Trophoblast cell (in vitro differentiated cells and primary cell): Measurements from ENCODE around the gene SLC2A4RG.

Experiments used
- DNase-seq, 2 donors: peaks; one replicate each; pipeline ENCODE4 v3.0.0-alpha.2; 2016
- H2AFZ ChIP-seq: 2 replicates; pipeline ENCODE4 v1.6.1; 2013; ENCODE audit warnings: low read length, moderate library complexity, mild to moderate bottlenecking; ENCODE audit not compliant: insufficient read depth, poor library complexity
- H2AK5ac ChIP-seq: 2 replicates; pipeline ENCODE4 v1.6.1; 2013; ENCODE audit warnings: mild to moderate bottlenecking, low read length
- H2BK120ac ChIP-seq: 2 replicates; pipeline ENCODE4 v1.6.1; 2013; ENCODE audit warnings: low read length, mild to moderate bottlenecking, moderate library complexity; ENCODE audit not compliant: insufficient read depth, poor library complexity
- H2BK12ac ChIP-seq: 2 replicates; pipeline ENCODE4 v1.6.1; 2013; ENCODE audit warnings: mild to moderate bottlenecking, low read length, moderate library complexity
- H2BK5ac ChIP-seq: 2 replicates; pipeline ENCODE4 v1.6.1; 2013; ENCODE audit warnings: low read length, low read depth, moderate library complexity, mild to moderate bottlenecking; ENCODE audit not compliant: poor library complexity
- H3K14ac ChIP-seq: 2 replicates; pipeline ENCODE4 v1.6.1; 2013; ENCODE audit warnings: mild to moderate bottlenecking, low read length
- H3K18ac ChIP-seq: 2 replicates; pipeline ENCODE4 v1.6.1; 2013; ENCODE audit warnings: mild to moderate bottlenecking, low read length
- H3K23ac ChIP-seq: 2 replicates; pipeline ENCODE4 v1.6.1; 2013; ENCODE audit warnings: low read length
- H3K27ac ChIP-seq: 2 replicates; pipeline ENCODE4 v1.5.1; 2013; ENCODE audit warnings: low read depth, mild to moderate bottlenecking, inconsistent platforms, low read length, moderate library complexity
- H3K27me3 ChIP-seq: 2 replicates; pipeline ENCODE4 v1.6.1; 2013; ENCODE audit warnings: inconsistent platforms, mild to moderate bottlenecking, low read length, moderate library complexity; ENCODE audit not compliant: insufficient read depth
- H3K36me3 ChIP-seq, 2 experiments: 1 replicate in 1 of 2; 2 replicates in 1 of 2; pipeline ENCODE4 v1.6.1; 2013; ENCODE audit warnings: low read length in 2 of 2, mild to moderate bottlenecking in 2 of 2, moderate library complexity in 1 of 2; ENCODE audit not compliant: insufficient read depth in 2 of 2, control insufficient read depth in 1 of 2
- H3K4ac ChIP-seq: 2 replicates; pipeline ENCODE4 v1.6.1; 2013; ENCODE audit warnings: low read depth, mild to moderate bottlenecking, low read length, moderate library complexity
- H3K4me1 ChIP-seq, 2 experiments: 1 replicate in 1 of 2; 2 replicates in 1 of 2; pipeline ENCODE4 v1.6.1; 2013; ENCODE audit warnings: low read length in 2 of 2, mild to moderate bottlenecking in 2 of 2, moderate library complexity in 1 of 2; ENCODE audit not compliant: insufficient read depth in 2 of 2, control insufficient read depth in 1 of 2
- H3K4me2 ChIP-seq: 2 replicates; pipeline ENCODE4 v1.6.1; 2013; ENCODE audit warnings: inconsistent platforms, mild to moderate bottlenecking, low read length, moderate library complexity
- H3K4me3 ChIP-seq: 2 replicates; pipeline ENCODE4 v1.5.1; 2013; ENCODE audit warnings: mild to moderate bottlenecking, low read depth, low read length, inconsistent platforms
- H3K79me1 ChIP-seq: one replicate; pipeline ENCODE4 v1.6.1; 2013; ENCODE audit warnings: low read length
- H3K79me2 ChIP-seq: 2 replicates; pipeline ENCODE4 v1.6.1; 2013; ENCODE audit warnings: low read length, mild to moderate bottlenecking; ENCODE audit not compliant: control insufficient read depth, insufficient read depth, poor library complexity
- H3K9ac ChIP-seq: 2 replicates; pipeline ENCODE4 v1.6.1; 2013; ENCODE audit warnings: mild to moderate bottlenecking, low read length
- H3K9me3 ChIP-seq: 2 replicates; pipeline ENCODE4 v1.6.1; 2013; ENCODE audit warnings: low read depth, mild to moderate bottlenecking, control low read depth, inconsistent platforms, low read length; ENCODE audit not compliant: insufficient read depth
- H4K12ac ChIP-seq: 2 replicates; pipeline ENCODE4 v1.6.1; 2013; ENCODE audit warnings: low read depth, mild to moderate bottlenecking, low read length, moderate library complexity
- H4K8ac ChIP-seq: 2 replicates; pipeline ENCODE4 v1.6.1; 2013; ENCODE audit warnings: low read depth, mild to moderate bottlenecking, low read length, moderate library complexity
- H4K91ac ChIP-seq: one replicate; pipeline ENCODE4 v1.6.1; 2013; ENCODE audit warnings: low read depth, mild to moderate bottlenecking, low read length, moderate library complexity
- WGBS: extraction: QIAGEN DNeasy Blood & Tissue Kit; methylation state at CpG from one replicate; pipeline ENCODE4 v1.1.7; 2013; ENCODE audit warnings: missing lambda C conversion rate; ENCODE audit not compliant: insufficient read length, insufficient coverage; ENCODE audit errors: extremely low coverage; 5-methylcytosine and 5-hydroxymethylcytosine counted together

The SLC2A4RG gene

GRCh38 chr20:63731410-63731809 lies 8.2 kb upstream of the SLC2A4RG start:
- Histone ChIP-seq H4K91ac (no peak overlapping the region), H4K12ac (no peak overlapping the region), H3K14ac (no peak overlapping the region), H3K18ac (no peak overlapping the region), H2AK5ac (no peak overlapping the region), H3K4me3 (no peak overlapping the region), H3K27me3 (no peaks in the 10 kb centered on the region), H2BK5ac (no peak overlapping the region), H3K79me1 (no peaks in the 10 kb centered on the region), H3K23ac (no peak overlapping the region), H2BK120ac (no peak overlapping the region), H2BK12ac (no peak overlapping the region), H4K8ac (no peak overlapping the region), H3K9ac (no peak overlapping the region), H3K79me2 (no peaks in the 10 kb centered on the region), H3K4me1 (no peaks in the 10 kb centered on the region), H3K9me3 (peaks cover 8% of the 10 kb centered on the region), H3K4ac (no peak overlapping the region), H3K4me2 (no peak overlapping the region), H3K36me3 (peaks cover 37 to 43% of the 10 kb centered on the region in 2 experiments), H3K27ac (no peak overlapping the region), H2AFZ (no peak overlapping the region)
- DNase-seq: no peak
- WGBS: no CpG with 5 or more reads among the region's 5 CpGs

GRCh38 chr20:63732118-63733095 lies 7.2 kb upstream of the SLC2A4RG start:
- Histone ChIP-seq H3K9ac (no peak overlapping the region), H3K23ac (peak overlapping the region; percentile 38), H3K79me2 (no peaks in the 10 kb centered on the region), H3K4me2 (no peak overlapping the region), H3K4me1 (no peaks in the 10 kb centered on the region), H3K36me3 (peaks cover 37 to 45% of the 10 kb centered on the region in 2 experiments), H4K12ac (no peak overlapping the region), H2AFZ (no peak overlapping the region), H3K14ac (no peak overlapping the region), H4K91ac (no peak overlapping the region), H3K4ac (no peak overlapping the region), H3K79me1 (no peaks in the 10 kb centered on the region), H3K4me3 (peak overlapping the region; percentile 49), H2BK5ac (no peak overlapping the region), H3K27me3 (no peaks in the 10 kb centered on the region), H3K27ac (no peak overlapping the region), H2BK120ac (no peak overlapping the region), H2AK5ac (no peak overlapping the region), H2BK12ac (no peak overlapping the region), H4K8ac (no peak overlapping the region), H3K9me3 (peaks cover 8% of the 10 kb centered on the region), H3K18ac (no peak overlapping the region)
- WGBS: 91% methylated on average over 10 of the region's 38 CpGs
- DNase-seq: no peak

- Histone ChIP-seq H2AFZ (no peak overlapping the region), H4K91ac (no peak overlapping the region), H3K4me1 (peaks cover 0 to 1% of the 10 kb centered on the region in 2 experiments), H3K9me3 (peaks cover 8% of the 10 kb centered on the region), H3K79me1 (no peaks in the 10 kb centered on the region), H3K27ac (no peak overlapping the region), H3K14ac (no peak overlapping the region), H2BK5ac (no peak overlapping the region), H2BK12ac (no peak overlapping the region), H3K9ac (no peak overlapping the region), H2AK5ac (no peak overlapping the region), H3K36me3 (peaks cover 37 to 44% of the 10 kb centered on the region in 2 experiments), H3K27me3 (no peaks in the 10 kb centered on the region), H3K23ac (no peak overlapping the region), H3K4ac (no peak overlapping the region), H2BK120ac (no peak overlapping the region), H3K79me2 (no peaks in the 10 kb centered on the region), H4K12ac (no peak overlapping the region), H4K8ac (no peak overlapping the region), H3K18ac (no peak overlapping the region), H3K4me2 (no peak overlapping the region), H3K4me3 (no peak overlapping the region)
- no CpG with 5 or more reads among the region's 13 CpGs for WGBS
- DNase-seq: no peak
Observed at GRCh38 chr20:63733117-63733516, 6.5 kb upstream of the SLC2A4RG start.

- no peak overlapping the region for H4K12ac ChIP-seq
- H3K23ac ChIP-seq: no peak overlapping the region
- no peak overlapping the region for H4K91ac ChIP-seq
- H3K36me3 ChIP-seq: peaks cover 37 to 39% of the 10 kb centered on the region in 2 experiments
- no peak overlapping the region for H4K8ac ChIP-seq
- no peak overlapping the region for H3K27ac ChIP-seq
- H2BK5ac ChIP-seq: no peak overlapping the region
- peaks cover 8% of the 10 kb centered on the region for H3K9me3 ChIP-seq
- H3K14ac ChIP-seq: no peak overlapping the region
- H3K27me3 ChIP-seq: no peaks in the 10 kb centered on the region
- H3K18ac ChIP-seq: no peak overlapping the region
- no peak overlapping the region for H2AFZ ChIP-seq
- H3K4me3 ChIP-seq: no peak overlapping the region
- WGBS: no CpG with 5 or more reads among the region's 18 CpGs
- H3K79me2 ChIP-seq: no peaks in the 10 kb centered on the region
- H3K79me1 ChIP-seq: no peaks in the 10 kb centered on the region
- no peak overlapping the region for H3K4ac ChIP-seq
- no peak overlapping the region for H3K9ac ChIP-seq
- no peak for DNase-seq
- no peak overlapping the region for H2AK5ac ChIP-seq
- peaks cover 4 to 5% of the 10 kb centered on the region in 2 experiments for H3K4me1 ChIP-seq
- H2BK120ac ChIP-seq: no peak overlapping the region
- H2BK12ac ChIP-seq: no peak overlapping the region
- no peak overlapping the region for H3K4me2 ChIP-seq
Observed at GRCh38 chr20:63733579-63734081, 5.9 kb upstream of the SLC2A4RG start.
